ENCODE results near the gene ZNF598. TPM values are rescaled to one million over a fixed set of nuclear protein-coding genes. Genes with fewer than 3 reads are reported as not detected.

The ZNF598 gene
- total RNA-seq, 1 experiment from 2014 or later: 70.9 TPM

DNA sequence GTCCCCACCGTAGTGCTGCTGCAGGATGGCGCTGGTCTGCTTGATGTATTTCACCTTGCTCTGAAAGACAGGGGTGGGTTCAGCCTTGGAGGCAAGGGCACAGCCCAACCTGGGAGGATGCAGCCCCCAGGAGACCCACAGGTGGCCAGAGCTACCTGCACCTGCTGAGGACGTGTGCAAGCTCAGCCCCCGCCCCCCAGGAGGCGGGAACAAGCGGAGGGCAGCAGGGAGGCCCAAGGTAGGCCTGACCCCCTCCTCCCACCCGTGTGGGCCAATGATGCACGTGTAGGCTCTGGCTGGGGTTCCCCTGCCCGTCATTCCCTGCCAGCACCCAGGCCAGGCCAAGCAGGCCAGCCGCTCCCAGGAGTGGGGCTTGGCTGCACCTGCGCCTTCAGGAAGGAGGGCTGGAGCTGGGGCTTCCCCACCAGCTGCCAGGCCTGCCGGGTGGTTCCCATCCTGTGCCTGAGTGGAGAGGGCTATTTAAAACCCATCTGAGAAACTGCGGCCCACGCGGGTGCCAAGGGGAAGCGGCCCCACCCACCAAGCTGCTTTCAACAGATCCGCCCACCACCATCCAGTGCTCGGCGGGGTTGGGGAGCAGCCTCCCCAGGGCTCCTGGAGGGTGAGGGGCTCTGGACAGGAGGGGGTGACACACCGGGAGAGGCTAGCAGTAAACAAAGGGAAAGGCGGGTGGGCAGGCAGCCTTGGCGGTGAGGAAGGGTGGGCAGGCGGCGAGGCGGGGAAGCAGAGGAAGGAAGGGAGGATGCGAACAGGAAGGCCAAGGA lies 34.2 kb upstream of the ZNF598 start:
- Histone ChIP-seq H3K79me1 (ENCODE audit: insufficient read depth, low read depth, low read length, poor library complexity, severe bottlenecking) (no peaks in the 10 kb centered on the region), H2BK12ac (ENCODE audit: insufficient read length, low read depth, low read length) (no peak overlapping the region), H3K27me3 (ENCODE audit: insufficient read depth, low read length) (no peaks in the 10 kb centered on the region), H3K27ac (ENCODE audit: insufficient read length, low read depth, low read length) (no peak overlapping the region), H3K4me1 (ENCODE audit: insufficient read depth, low read length) (0 out of 2 replicates have a peak, but pooled peaks cover 3% of the 10 kb centered on the region), H3K4ac (ENCODE audit: low read depth, low read length) (no peak overlapping the region), H3K23ac (ENCODE audit: insufficient read length, low read depth, low read length) (no peak overlapping the region), H2BK20ac (ENCODE audit: low read depth, low read length, poor library complexity, severe bottlenecking) (no peak overlapping the region), H4K8ac (replicated peaks; ENCODE audit: insufficient read length, low read depth, low read length) (no peak overlapping the region), H3K9me3 (ENCODE audit: control insufficient read depth, low read depth, low read length) (no peaks in the 10 kb centered on the region), H2AK5ac (ENCODE audit: insufficient read length, low read length) (no peak overlapping the region), H3K79me2 (ENCODE audit: insufficient read depth, low read length) (no peaks in the 10 kb centered on the region), H3K4me2 (ENCODE audit: insufficient read depth, insufficient read length, low read length) (no peak overlapping the region), H3K9ac (ENCODE audit: extremely low read depth, insufficient read length, low read length) (no peak overlapping the region), H2AFZ (ENCODE audit: low read length) (no peak overlapping the region), H3K23me2 (ENCODE audit: insufficient read length, low read depth, low read length, poor library complexity, severe bottlenecking) (peaks cover 11% of the 10 kb centered on the region), H3K18ac (ENCODE audit: insufficient read length, low read depth, low read length) (no peak overlapping the region), H4K5ac (ENCODE audit: insufficient read length, low read depth, low read length) (no peak overlapping the region), H2BK5ac (ENCODE audit: insufficient read length, low read length) (no peak overlapping the region), H3T11ph (ENCODE audit: low read length) (no peak overlapping the region), H4K20me1 (ENCODE audit: control insufficient read depth, insufficient read depth, insufficient read length) (no peaks in the 10 kb centered on the region), H4K91ac (ENCODE audit: insufficient read length, low read depth, low read length) (no peak overlapping the region), H3K56ac (ENCODE audit: insufficient read length, low read depth, low read length) (no peak overlapping the region), H2BK120ac (ENCODE audit: low read depth, low read length, poor library complexity, severe bottlenecking) (no peak overlapping the region), H3K14ac (ENCODE audit: insufficient read depth, low read length) (no peak overlapping the region), H2BK15ac (ENCODE audit: low read depth, low read length) (no peak overlapping the region)
- Mint-ChIP-seq H3K27ac (no peak overlapping the region), H3K9me3 (no peaks in the 10 kb centered on the region), H3K27me3 (ENCODE audit: low read depth) (no peaks in the 10 kb centered on the region), H3K4me3 (no peak overlapping the region), H3K4me1 (peaks cover 14 to 22% of the 10 kb centered on the region in 2 experiments), H3K36me3 (ENCODE audit: insufficient read depth in 1 of 3, low read depth in 3 of 3) (peaks cover 2 to 5% (median 4%) of the 10 kb centered on the region in 3 experiments; a peak in 5 of 7 replicates)
- WGBS (ENCODE audit: extremely low coverage, insufficient read length, low lambda C conversion rate): no CpG with 5 or more reads among the region's 26 CpGs
- TF ChIP-seq, protein P1, sequence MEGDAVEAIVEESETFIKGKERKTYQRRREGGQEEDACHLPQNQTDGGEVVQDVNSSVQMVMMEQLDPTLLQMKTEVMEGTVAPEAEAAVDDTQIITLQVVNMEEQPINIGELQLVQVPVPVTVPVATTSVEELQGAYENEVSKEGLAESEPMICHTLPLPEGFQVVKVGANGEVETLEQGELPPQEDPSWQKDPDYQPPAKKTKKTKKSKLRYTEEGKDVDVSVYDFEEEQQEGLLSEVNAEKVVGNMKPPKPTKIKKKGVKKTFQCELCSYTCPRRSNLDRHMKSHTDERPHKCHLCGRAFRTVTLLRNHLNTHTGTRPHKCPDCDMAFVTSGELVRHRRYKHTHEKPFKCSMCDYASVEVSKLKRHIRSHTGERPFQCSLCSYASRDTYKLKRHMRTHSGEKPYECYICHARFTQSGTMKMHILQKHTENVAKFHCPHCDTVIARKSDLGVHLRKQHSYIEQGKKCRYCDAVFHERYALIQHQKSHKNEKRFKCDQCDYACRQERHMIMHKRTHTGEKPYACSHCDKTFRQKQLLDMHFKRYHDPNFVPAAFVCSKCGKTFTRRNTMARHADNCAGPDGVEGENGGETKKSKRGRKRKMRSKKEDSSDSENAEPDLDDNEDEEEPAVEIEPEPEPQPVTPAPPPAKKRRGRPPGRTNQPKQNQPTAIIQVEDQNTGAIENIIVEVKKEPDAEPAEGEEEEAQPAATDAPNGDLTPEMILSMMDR (conservative IDR thresholded peaks at IDR 0.05): no peak
- DNase-seq: no peak
